ENCODE measurements around the gene TRIM34.
"Not testable (repeated sequence)": the region's sequence is repeated elsewhere in the genome, so short reads cannot be mapped to it uniquely, and the experiment has no call there.

TRIM34 gene

DNA sequence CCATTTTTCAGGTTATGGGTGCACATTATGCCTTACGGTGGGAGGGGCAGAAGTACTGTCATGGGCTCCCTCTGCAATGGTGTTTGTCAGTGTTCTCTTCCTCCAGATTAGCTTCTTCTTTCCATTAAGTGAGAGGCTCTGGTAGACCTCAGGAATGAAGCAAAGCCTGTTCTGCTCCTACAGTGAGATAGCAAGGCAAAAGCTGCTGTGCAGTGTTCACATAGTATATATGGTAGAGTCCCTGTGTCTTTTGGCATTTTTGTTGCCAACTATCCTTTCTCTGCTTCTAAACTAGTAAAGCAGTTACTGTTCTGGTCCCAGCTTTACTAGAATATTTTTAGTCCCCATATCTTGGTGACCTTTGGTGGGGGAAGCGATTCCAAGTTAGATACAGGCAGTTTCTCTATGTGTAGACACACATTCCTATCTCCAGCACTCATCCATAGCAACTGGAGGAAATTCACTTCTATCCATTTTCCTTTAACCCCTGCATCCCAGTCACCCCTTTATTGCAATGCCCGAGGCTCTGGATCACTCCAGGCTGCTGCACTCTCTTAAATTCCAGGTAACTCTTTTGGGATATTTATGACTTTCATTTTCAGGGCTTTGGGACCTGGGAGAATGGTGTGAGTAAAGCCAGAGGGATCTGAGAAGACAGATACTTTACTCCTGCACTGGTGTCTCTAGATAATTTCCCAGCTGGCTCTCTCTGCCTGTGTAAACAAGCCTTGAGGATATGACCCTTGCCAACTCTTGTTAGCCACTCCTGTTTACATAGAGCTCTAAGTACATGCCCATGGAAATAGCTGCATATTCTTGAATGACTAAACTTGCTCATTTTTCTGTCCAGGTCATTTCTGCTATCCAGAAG, 3.9 kb upstream of the TRIM34 start:
- in situ Hi-C loops (cut with HindIII; ENCODE audit: low sequenced_read_pairs) = no loop called here

DNA sequence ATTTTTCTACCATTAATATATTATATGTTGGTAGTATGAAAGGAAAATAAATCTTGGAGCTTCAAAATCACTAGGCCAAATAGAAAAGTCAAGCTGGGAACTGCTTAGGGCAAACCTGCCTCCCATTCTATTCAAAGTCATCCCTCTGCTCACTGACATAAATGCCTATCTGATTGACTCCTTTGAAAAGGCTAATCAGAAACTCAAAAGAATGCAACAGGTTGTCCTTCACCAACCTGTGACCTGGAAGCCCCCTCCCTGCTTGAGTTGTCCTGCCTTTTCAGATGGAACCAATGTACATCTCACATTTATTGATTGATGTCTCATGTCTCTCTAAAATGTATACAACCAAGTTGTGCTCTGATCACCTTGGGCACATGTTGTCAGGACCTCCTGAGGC, 3.2 kb upstream of the TRIM34 start:
- in situ Hi-C loops (cut with HindIII; ENCODE audit: low sequenced_read_pairs) = no loop called here

DNA sequence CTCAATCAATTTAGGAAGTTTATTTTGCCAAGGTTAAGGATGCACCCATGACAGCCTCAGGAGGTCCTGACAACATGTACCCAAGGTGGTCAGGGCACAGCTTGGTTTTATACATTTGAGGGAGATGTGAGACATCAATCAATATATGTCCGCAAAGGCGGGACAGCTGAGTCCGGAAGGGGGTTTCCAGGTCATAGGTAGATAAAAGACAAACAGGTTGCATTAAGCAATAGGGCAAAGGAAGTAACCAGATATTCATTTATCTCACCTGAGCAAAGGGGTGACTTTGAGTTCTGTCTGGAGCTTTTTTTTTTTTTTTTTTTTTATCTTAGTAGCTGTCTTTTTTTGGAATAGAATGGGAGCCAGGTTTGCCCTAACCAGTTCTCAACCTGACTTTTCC, 2.0 kb upstream of the TRIM34 start:
- in situ Hi-C loops (cut with HindIII; ENCODE audit: low sequenced_read_pairs) = no loop called here

DNA sequence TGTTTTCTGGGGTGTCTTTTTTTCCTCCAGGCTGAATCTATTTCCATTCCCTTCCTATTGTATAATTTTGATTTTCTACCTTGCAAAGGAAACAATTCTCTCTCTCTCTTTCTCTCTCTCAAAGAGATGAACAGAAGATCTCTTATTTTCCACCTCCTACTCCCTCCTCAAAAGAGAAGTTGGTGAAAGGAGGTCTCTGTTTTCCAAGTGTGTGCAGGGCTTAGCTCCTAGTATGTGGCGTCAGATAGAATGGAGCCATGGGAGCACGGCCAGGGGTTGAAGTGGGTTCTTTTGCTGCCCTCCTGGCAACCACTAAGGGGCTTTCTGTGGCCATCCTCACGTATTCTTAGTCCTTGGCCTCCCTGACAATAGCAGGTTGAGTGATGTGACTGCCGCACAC, 480 bp downstream of the TRIM34 start:
- in situ Hi-C loops (cut with HindIII; ENCODE audit: low sequenced_read_pairs) = no loop called here

DNA sequence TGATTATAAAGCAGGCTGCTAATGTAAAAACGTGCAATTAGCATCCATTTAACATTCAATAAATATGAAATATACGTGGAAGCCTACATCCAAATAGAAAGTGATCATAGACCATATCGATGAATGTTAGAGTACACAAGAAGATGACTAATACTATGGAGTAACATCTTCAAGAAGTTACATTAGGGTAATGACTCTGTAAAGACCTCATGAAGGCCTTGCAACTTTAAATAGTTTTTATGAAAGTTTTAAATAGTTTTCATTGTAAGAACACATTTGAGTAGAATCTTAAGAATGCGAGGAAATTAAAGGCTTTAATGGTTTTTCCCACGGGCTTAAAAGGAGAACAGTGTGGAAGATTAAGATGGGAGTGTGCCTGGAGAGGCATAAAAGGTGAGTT, 1.4 kb downstream of the TRIM34 start:
- in situ Hi-C loops (cut with HindIII; ENCODE audit: low sequenced_read_pairs) = no loop called here

DNA sequence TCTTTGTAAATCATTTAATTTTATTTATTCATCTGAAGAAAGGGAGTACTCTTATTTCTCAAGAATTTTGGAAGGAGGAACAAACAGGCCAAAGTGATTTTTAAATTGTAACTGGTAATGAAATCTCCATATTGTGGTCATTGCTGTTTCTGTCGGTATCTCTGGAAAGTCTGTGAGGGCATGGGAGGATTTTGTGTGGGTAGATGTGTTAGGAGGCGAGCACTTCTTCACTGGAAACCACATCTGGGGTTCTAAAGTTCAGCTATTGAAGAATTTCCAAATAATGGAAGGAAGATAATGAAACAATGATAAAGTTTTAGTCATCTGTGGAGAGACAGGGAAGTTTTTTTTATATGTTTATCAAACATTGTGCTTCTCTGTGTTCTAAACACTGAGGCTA, 6.6 kb downstream of the TRIM34 start:
- in situ Hi-C loops (cut with HindIII; ENCODE audit: low sequenced_read_pairs) = no loop called here

DNA sequence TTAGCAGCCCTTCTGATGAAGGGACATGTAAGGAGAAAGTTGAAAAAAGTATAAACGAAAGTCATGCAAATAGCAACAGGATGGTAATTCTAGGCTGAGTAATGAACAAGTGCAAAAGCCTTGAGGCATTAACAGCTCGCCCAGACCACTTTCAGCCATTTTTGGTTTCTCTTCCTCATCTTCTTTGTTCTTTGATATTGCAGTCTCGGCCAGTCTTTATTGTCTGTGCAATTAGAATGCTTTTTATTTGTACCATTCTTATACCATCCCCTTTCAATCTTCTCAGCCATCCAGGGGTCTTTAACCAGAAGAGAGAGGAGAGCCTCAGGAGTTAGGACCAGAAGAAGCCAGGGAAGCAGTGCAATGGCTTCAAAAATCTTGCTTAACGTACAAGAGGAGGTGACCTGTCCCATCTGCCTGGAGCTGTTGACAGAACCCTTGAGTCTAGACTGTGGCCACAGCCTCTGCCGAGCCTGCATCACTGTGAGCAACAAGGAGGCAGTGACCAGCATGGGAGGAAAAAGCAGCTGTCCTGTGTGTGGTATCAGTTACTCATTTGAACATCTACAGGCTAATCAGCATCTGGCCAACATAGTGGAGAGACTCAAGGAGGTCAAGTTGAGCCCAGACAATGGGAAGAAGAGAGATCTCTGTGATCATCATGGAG, 7.3 kb downstream of the TRIM34 start:
- in situ Hi-C loops (cut with HindIII; ENCODE audit: low sequenced_read_pairs) = no loop called here

DNA sequence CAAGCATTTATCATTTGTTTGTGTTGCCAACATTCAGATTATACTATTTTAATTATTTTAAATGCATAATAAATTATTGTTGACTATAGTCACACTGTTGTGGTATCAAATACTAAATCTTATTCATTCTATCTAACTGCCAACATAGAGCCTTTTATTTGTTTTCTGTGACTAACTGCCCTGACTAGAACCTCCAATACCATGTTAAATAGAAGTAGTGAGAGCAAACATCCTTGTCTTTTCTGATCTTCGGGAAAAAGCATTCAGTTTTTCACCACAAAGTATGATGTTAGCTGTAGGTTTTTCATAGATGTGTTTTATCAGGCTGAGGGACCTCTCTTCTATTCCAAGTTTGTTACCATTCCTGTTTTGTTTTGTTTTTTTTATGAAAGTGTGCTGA, 15.2 kb downstream of the TRIM34 start:
- in situ Hi-C loops (cut with HindIII; ENCODE audit: low sequenced_read_pairs) = no loop called here

DNA sequence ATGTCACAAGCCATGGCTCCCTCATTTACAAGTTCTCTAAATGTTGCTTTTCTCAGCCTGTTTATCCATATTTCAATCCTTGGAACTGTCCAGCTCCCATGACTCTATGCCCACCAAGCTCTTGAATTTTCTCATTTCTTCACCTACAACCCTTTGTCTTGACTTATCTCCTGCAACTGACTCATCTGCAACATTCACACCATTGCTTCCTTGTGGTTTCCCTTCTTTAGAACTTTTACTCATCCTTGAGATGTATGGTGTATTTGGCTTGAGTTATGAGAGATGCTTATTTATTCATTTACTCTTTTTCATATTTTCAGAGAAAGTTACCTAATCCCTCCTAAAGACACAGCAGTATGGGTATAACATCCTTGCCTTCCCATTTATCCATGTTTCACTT, 18.8 kb downstream of the TRIM34 start:
- in situ Hi-C loops (cut with HindIII; ENCODE audit: low sequenced_read_pairs) = no loop called here

DNA sequence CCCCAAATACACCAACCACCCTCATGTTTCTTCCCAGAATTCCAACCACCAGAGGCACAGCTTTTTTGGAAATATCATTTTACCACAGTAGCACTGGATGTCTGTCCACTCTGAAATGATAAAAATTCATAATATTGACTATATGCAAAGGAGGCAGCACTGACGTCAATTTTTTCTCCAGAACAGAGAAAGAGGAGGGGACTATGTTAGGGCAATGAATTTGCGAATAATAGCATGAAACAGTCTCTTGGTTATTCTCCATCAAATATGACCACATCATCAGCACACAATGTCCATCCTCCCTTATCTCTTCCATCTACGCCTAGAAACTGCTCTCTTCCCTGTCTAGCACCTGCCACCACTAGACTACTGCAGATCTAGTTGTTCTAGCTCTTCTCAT, 21.3 kb downstream of the TRIM34 start:
- in situ Hi-C loops (cut with HindIII; ENCODE audit: low sequenced_read_pairs) = no loop called here

DNA sequence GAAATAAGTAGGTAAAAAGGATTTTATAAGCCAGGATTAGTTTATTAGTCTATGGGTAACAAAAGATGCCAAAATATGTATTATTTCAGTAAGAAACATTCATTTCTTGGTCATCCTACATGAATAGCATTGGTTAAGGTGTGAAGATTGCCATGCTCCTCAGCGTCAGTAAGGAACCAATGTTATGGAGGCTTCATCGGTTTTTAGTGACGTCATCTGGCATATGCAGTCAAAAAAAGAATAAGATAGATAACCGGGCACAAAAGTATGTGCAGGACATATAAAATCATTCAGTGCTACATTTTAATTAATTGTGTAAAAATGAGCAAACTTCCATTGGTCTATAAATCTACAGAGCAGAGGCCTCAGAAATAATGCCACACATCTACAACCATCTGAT, 30.7 kb downstream of the TRIM34 start:
- in situ Hi-C loops (cut with HindIII; ENCODE audit: low sequenced_read_pairs) = no loop called here

DNA sequence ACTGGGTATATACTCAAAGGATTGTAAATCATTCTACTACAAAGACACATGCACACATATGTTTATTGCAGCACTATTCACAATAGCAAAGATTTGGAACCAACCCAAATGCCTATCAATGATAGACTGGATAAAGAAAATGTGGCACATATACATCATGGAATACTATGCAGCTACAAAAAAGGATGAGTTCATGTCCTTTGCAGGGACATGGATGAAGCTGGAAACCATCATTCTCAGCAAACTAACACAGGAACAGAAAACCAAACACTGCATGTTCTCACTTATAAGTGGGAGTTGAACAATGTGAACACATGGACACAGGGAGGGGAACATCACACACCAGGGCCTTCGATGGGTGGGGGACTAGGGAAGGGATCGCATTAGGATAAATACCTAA, 32.2 kb downstream of the TRIM34 start:
- in situ Hi-C loops (cut with HindIII; ENCODE audit: low sequenced_read_pairs) = not testable (repeated sequence)

DNA sequence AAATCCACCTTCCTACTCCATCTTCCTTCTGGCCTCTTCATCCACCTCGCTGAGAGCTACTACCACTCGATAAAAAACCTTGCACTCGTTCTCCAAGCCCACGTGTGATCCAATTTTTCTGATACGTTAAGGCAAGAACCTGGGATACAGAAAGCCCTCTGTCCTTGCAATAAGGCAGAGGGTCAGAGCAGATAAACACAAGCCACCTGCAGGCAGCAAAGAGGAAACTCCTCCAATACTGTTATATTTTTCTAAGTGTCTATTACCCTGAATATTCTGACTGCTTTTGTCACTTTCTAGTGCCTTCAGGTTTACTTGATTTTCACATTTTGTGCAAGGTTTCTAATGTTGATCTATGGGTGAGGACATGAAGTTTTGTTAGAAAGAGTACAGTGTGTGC, 33.5 kb downstream of the TRIM34 start:
- in situ Hi-C loops (cut with HindIII; ENCODE audit: low sequenced_read_pairs) = no loop called here

DNA sequence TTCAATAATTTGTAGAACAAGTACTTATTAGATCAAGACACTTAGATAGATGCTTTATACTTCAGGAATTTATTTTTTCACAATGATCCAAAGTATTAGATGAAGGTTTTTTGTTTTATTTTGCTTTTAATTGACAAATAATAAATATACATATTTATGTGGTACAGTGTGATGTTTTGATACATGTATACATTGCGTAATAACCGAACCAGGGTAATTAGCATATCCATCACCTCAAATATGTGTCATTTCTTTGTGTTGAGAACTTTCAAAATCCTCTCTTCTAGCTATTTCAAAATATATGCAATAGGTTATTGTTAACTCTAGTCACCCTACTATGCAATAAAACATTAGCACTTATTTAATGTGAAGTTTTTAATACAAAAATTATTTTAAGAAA, 38.7 kb downstream of the TRIM34 start:
- in situ Hi-C loops (cut with HindIII; ENCODE audit: low sequenced_read_pairs) = no loop called here

DNA sequence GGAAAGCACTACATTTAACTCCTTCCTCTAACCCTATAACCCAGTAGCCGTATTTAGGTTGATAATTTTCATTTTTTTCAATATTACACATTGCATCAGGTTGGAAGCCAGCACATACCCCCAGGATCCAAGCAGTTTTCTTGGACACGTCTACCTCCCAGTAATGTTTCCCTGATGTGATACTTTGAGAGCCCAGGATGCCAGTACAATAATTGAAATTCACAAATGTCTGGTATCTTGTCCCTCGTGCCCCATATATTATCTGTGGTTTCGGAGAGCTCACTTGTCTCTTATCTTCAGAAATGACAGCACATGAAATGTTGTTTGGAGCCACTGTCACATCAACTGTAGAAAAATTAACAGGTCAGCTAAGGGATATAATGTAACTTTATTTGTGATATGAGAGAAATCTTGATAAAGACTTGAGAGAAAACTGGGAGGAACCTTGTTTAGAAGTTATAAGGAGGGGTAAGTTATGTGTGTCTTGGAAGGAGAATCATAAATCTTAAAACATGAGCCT, 40.3 kb downstream of the TRIM34 start:
- in situ Hi-C loops (cut with HindIII; ENCODE audit: low sequenced_read_pairs) = no loop called here

DNA sequence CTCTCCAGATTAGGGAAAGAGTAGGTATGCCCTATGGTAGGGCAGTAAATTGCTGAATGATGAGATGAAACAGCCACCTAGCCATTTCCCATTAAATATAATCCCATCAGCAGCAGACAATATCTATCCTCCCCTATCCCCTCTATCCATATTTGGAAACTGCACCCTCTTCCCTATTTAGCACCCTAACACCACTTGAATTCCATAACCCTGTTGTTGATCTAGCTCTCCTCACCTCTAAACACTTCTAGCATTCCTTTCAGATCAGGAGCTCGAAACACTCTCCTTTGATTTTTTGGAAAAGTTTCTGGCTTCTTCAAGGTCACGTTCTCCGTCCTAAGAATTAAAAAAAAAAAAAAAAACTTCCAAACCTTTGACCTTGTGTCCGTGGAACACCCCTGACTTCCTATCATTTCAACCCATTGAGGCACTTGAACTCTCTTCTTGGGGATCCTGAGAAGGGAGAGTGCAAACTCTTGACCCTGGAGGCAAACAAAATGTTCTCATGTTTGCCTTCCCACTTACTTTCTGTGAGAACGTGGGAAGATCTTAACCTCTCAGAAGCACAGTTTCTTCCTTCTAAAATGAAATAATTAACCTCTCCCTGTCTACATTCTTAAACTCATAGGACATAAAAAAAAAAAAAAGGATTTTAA, 41.1 kb downstream of the TRIM34 start:
- in situ Hi-C loops (cut with HindIII; ENCODE audit: low sequenced_read_pairs) = no loop called here

DNA sequence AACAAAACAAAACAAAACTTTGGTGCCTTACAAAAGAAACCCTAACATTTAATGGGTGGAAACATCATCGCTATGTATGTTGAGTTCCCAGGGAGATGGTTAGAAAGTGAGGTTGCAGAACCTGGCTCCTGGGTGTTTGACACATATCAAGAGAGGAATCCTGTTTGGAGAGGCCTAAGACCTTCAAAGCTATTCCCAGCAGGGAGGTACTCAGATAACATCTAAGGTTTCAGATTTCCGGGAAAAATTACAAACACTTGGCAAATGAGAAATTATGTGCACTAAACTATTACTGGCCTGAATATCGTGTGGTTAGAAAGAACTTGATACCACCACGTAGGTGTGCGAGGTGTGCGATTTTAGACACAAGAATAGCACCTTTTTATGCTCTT, 41.6 kb downstream of the TRIM34 start:
- in situ Hi-C loops (cut with HindIII; ENCODE audit: low sequenced_read_pairs) = no loop called here

DNA sequence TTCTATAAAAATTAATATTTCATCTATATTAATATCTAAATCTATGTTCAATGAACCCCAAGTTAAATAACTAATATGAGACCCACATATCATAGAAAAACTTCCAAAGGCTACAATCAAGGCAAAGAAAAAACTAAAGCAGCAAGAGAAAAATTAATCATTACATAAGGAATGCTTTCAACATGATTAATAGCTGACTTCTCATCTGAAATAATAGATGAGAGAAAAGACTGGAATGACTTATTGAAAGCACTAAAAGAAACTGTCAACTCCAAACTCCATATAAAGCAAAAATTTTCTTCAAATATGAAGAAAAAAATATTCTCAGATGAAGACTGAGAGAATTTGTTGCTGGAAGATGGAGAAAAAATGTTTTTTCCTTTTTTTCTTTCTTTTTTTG, 47.0 kb downstream of the TRIM34 start:
- in situ Hi-C loops (cut with HindIII; ENCODE audit: low sequenced_read_pairs) = no loop called here

DNA sequence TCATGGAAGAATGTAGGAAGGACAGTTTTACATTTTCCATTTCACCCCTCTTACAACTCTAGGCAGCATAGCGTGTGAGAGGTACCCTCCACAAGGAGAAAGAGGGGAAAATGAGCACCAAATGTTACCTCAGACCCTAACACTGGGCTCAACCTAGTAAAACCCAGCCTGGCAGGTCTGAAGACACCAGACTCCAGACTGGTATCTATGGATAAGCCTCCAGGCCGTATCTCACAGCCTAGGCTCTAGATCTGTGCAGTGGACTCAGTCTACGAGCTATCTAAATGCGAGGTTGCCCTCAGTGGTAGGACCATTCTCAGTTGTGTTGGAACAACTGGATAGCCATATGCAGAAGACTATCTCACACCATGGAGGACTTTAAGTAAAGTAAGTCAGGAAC, 49.6 kb downstream of the TRIM34 start:
- in situ Hi-C loops (cut with HindIII; ENCODE audit: low sequenced_read_pairs) = no loop called here

DNA sequence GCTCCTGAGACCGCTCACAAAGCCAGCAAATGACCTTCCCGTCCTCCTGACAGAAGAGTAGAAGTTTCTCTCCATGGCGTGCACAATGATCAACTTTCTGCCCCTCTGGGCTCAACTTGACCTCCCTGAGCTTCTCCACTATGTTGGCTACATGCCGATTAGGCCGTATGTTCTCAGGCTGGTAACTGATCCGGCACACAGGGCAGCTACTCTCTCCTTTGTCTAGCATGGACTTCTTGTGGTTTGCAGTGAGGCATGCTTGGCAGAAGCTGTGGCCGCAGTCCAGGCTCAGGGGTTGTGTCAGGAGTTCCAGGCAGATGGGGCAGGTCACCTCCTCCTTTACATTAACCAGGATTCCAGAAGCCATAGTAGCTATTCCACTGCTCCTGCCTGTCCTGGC, 55.0 kb downstream of the TRIM34 start:
- in situ Hi-C loops (cut with HindIII; ENCODE audit: low sequenced_read_pairs) = no loop called here

DNA sequence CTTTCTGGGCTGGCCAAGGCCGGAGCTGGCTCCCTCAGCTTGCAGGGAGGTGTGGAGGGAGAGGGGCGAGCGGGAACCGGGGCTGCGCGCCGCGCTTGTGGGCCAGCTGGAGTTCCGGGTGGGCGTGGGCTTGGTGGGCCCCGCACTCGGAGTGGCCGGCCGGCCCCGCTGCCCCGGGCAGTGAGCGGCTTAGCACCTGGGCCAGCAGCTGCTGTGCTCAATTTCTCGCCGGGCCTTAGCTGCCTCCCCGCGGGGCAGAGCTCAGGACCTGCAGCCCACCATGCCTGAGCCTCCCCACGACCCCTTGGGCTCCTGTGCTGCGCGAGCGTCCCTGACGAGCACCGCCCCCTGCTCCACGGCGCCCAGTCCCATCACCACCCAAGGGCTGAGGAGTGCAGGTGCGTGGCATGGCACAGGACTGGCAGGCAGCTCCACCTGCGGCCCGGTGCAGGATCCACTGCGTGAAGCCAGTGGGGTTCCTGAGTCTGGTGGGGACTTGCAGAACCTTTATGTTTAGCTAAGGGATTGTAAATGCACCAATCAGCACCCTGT, 58.2 kb downstream of the TRIM34 start:
- in situ Hi-C loops (cut with HindIII; ENCODE audit: low sequenced_read_pairs) = not testable (repeated sequence)

DNA sequence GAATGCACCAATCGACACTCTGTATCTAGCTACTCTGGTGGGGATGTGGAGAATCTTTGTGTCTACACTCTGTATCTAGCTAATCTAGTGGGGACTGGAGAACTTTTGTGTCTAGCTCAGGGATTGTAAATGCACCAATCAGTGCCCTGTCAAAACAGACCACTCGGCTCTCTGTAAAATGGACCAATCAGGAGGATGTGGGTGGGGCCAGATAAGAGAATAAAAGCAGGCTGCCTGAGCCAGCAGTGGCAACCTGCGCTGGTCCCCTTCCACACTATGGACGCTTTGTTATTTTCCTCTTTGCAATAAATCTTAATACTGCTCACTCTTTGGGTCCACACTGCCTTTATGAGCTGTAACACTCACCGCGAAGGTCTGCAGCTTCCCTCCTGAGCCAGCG, 58.8 kb downstream of the TRIM34 start:
- in situ Hi-C loops (cut with HindIII; ENCODE audit: low sequenced_read_pairs) = not testable (repeated sequence)

All from DLD1 (cell line).